ENCODE data around the gene ARRB1.

The ARRB1 gene

DNA sequence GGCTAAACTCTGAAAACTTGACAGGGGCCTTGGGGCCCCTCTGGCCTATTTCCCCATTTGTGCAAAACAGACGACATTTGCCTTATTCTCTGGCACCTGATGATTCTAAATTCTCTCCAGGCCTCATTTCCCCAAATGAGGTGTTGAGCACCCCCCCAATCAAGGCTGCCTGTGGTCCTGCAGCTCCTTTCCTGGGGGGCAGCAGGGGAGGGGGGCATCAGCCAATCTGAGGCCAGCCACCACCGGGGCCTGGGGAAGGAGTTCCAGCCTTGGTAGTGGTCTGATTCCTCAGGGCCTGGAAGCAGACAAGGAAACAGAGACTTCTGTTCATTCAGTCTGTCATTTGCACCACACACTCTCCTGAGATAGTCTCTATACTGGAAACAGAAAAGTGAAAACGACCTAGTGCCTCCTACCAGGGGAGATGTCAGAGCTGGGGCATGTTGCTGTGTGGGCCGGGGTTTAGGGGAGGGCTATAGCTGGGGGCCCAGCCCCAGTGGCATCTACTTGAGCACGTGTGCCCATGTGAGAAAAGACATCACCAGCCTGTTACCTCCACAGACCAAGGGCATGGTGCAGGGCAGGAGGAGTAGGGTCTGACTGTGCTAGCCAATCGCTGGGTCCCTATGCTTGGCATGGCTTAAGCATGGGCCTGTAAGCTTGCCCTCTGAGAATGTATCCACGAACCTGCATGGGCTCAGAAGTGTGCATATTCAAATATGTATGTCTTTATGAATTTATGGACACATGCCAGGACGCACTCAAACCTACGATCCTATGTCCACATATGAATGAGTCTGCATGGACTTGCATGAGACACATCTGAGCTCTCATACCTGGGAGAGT is 112.6 kb downstream of the ARRB1 start:
- peaks cover 2% of the 10 kb centered on the region for H3K27me3 ChIP-seq (replicated peaks; ENCODE audit: control insufficient read depth, insufficient read depth, low read length)
- DNase-seq (ENCODE audit: extremely low read depth, insufficient read length), result no peak
- TF ChIP-seq, protein P1, sequence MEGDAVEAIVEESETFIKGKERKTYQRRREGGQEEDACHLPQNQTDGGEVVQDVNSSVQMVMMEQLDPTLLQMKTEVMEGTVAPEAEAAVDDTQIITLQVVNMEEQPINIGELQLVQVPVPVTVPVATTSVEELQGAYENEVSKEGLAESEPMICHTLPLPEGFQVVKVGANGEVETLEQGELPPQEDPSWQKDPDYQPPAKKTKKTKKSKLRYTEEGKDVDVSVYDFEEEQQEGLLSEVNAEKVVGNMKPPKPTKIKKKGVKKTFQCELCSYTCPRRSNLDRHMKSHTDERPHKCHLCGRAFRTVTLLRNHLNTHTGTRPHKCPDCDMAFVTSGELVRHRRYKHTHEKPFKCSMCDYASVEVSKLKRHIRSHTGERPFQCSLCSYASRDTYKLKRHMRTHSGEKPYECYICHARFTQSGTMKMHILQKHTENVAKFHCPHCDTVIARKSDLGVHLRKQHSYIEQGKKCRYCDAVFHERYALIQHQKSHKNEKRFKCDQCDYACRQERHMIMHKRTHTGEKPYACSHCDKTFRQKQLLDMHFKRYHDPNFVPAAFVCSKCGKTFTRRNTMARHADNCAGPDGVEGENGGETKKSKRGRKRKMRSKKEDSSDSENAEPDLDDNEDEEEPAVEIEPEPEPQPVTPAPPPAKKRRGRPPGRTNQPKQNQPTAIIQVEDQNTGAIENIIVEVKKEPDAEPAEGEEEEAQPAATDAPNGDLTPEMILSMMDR (IDR thresholded peaks at IDR 0.05; ENCODE audit: insufficient read depth, low read length, poor library complexity, severe bottlenecking), result no peak
- no peaks in the 10 kb centered on the region for H3K36me3 ChIP-seq (ENCODE audit: control insufficient read depth, insufficient read depth, low read length)
- no peak overlapping the region for H3K4me3 ChIP-seq (replicated peaks; ENCODE audit: low read depth, low read length)

DNA sequence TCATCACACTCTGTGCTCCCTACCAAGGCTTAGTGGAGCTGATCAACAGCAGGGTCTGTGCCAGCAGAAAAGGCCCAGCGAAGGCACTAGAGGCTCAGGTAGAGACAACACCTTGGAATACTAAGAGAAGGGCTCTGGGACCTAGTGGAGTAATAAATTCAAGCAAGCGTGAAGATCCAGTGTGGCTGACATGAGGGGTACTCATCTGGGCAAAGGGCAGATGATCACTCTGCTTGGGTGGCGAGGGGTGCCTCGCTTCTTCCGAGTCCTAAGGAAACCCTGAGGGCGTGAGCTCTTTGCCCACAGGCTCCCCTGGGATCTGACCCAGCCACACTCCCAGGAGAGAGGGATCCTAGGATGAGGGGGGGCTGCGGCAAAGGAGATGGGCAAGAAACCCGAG is 114.4 kb downstream of the ARRB1 start:
- TF ChIP-seq, protein P1 (IDR thresholded peaks at IDR 0.05; ENCODE audit: insufficient read depth, low read length, poor library complexity, severe bottlenecking), result no peak
- Histone ChIP-seq H3K4me3 (replicated peaks; ENCODE audit: low read depth, low read length) (no peak overlapping the region), H3K27me3 (replicated peaks; ENCODE audit: control insufficient read depth, insufficient read depth, low read length) (peaks cover 2% of the 10 kb centered on the region), H3K36me3 (ENCODE audit: control insufficient read depth, insufficient read depth, low read length) (no peaks in the 10 kb centered on the region)
- no peak for DNase-seq (ENCODE audit: extremely low read depth, insufficient read length)

DNA sequence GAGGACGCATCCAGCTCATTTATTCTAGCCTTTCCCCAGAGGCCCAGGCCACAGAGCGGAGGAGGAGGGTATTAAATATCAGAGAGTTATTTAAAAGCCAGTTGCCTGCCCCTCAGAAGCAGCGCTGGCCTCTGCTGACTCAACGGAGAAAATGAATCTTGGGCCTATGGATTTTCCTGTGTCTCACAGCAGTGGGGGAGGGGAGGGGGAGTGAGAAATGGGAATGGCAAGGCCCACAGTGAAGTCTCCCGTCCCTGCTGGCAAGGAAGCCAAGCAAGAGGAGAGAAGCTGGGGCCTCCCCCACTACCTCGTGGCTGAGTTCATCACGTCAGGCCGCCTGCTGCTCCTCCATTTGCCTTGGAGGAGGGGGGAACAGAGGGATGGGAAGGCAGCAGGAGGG is 115.4 kb downstream of the ARRB1 start:
- TF ChIP-seq, protein P1 (IDR thresholded peaks at IDR 0.05; ENCODE audit: insufficient read depth, low read length, poor library complexity, severe bottlenecking), result no peak
- Histone ChIP-seq H3K4me3 (replicated peaks; ENCODE audit: low read depth, low read length) (no peak overlapping the region), H3K27me3 (replicated peaks; ENCODE audit: control insufficient read depth, insufficient read depth, low read length) (peaks cover 2% of the 10 kb centered on the region), H3K36me3 (ENCODE audit: control insufficient read depth, insufficient read depth, low read length) (no peaks in the 10 kb centered on the region)
- DNase-seq (ENCODE audit: extremely low read depth, insufficient read length), result no peak

DNA sequence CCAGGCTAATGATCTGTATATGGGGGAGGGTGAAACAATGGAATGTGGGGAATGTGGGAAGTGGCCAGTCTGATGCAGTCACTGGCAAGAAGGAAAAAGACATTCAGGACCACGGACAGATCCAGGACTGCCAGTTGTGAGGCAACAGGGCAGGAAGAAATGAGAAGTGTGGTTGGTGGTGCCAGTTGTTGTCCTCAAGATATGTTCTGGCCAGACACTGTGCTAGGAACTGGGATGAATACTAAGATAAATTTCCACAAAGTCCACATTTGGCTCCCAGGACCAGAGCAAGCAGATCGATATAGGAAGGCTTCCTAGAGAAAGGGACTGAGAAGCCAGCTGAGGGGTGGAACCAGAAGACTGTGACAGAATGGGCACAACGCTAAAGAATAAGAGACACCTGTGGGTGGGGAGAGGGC is 117.7 kb downstream of the ARRB1 start:
- Histone ChIP-seq H3K27me3 (replicated peaks; ENCODE audit: control insufficient read depth, insufficient read depth, low read length) (peaks cover 2% of the 10 kb centered on the region), H3K4me3 (replicated peaks; ENCODE audit: low read depth, low read length) (no peak overlapping the region), H3K36me3 (ENCODE audit: control insufficient read depth, insufficient read depth, low read length) (no peaks in the 10 kb centered on the region)
- DNase-seq (ENCODE audit: extremely low read depth, insufficient read length), result no peak
- TF ChIP-seq, protein P1 (IDR thresholded peaks at IDR 0.05; ENCODE audit: insufficient read depth, low read length, poor library complexity, severe bottlenecking), result no peak

DNA sequence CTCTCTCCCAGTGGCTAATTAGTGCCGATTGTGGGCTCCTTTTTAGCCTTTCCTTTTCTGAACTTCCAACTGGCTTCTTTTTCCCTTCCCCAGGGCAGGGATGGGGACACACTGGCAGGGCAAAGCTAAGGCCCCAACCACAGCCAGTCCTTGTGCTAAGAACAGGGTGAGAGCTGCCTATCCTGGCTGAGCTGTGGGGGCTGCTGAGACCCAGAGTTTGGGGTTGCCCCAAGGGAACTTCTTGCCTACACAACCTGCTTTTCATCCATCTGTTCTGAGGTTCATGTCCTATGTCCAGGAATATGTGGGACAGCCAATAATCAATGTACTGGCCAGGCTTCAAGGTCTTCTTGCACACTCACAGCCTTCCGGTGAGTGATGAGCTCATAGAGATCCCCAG is 120.8 kb downstream of the ARRB1 start:
- DNase-seq (ENCODE audit: extremely low read depth, insufficient read length), result no peak
- Histone ChIP-seq H3K36me3 (ENCODE audit: control insufficient read depth, insufficient read depth, low read length) (no peaks in the 10 kb centered on the region), H3K27me3 (replicated peaks; ENCODE audit: control insufficient read depth, insufficient read depth, low read length) (no peaks in the 10 kb centered on the region), H3K4me3 (replicated peaks; ENCODE audit: low read depth, low read length) (no peak overlapping the region)
- TF ChIP-seq, protein P1 (IDR thresholded peaks at IDR 0.05; ENCODE audit: insufficient read depth, low read length, poor library complexity, severe bottlenecking), result no peak

All from GM06990 (cell line).